ENCODE measurements around the gene WEE1. TPM values are rescaled to one million over a fixed set of nuclear protein-coding genes. Genes with fewer than 3 reads are reported as not detected.

Gene WEE1
- total RNA-seq, 2 donors from 2014 or later = 80.1 to 93.5 TPM

DNA sequence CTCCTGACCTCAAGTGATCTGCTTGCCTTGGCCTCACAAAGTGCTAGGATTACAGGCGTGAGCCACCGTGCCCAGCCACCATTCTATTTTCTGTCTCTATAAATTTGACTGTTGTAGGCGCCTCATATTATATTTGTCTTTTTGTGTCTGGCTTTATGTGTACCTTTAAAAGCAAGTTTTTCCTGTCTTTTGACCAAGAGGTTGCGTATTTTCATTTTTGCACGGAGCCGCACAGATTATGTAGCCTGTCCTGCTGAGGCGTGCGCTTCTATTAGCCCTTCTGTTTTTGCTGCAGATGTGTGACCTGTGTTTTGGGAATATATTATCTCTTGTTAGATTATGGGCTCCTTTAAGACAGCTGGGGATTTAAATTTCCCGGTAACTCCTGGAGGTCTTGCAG, 40.4 kb upstream of the WEE1 start:
- no peak for TF ChIP-seq CTCF (conservative IDR thresholded peaks at IDR 0.05)
- H3K9me3 ChIP-seq (ENCODE audit: control insufficient read depth, low read length) = no peaks in the 10 kb centered on the region
- H3K27ac ChIP-seq (ENCODE audit: low read depth, low read length) = no peak overlapping the region
- peak overlapping the region; percentile 32 for H3K27ac Mint-ChIP-seq
- no peak overlapping the region for H3K4me3 Mint-ChIP-seq
- no peaks in the 10 kb centered on the region for H3K27me3 ChIP-seq (ENCODE audit: control insufficient read depth, insufficient read depth, low read length, poor library complexity, severe bottlenecking)
- no peaks in the 10 kb centered on the region for H3K9me3 Mint-ChIP-seq
- no peak overlapping the region for H3K4me3 ChIP-seq (ENCODE audit: low read length)
- no peaks in the 10 kb centered on the region for H3K27me3 Mint-ChIP-seq (ENCODE audit: insufficient read depth)
- 94% methylated on average over 9 of the region's 9 CpGs for WGBS, 2 experiments (ENCODE audit: insufficient coverage in 1 of 2, insufficient read length in 1 of 2)
- H3K4me1 ChIP-seq (ENCODE audit: control insufficient read depth, insufficient read depth, low read length) = no peaks in the 10 kb centered on the region
- peaks cover 5% of the 10 kb centered on the region for H3K36me3 ChIP-seq (ENCODE audit: control insufficient read depth, insufficient read depth, low read length)
- DNase-seq = no peak
- H3K36me3 Mint-ChIP-seq (ENCODE audit: low read depth) = peaks cover 3% of the 10 kb centered on the region
- H3K9ac ChIP-seq (ENCODE audit: extremely low read depth, low read length, poor library complexity, severe bottlenecking) = no peak overlapping the region
- peaks cover 27% of the 10 kb centered on the region for H3K4me1 Mint-ChIP-seq

DNA sequence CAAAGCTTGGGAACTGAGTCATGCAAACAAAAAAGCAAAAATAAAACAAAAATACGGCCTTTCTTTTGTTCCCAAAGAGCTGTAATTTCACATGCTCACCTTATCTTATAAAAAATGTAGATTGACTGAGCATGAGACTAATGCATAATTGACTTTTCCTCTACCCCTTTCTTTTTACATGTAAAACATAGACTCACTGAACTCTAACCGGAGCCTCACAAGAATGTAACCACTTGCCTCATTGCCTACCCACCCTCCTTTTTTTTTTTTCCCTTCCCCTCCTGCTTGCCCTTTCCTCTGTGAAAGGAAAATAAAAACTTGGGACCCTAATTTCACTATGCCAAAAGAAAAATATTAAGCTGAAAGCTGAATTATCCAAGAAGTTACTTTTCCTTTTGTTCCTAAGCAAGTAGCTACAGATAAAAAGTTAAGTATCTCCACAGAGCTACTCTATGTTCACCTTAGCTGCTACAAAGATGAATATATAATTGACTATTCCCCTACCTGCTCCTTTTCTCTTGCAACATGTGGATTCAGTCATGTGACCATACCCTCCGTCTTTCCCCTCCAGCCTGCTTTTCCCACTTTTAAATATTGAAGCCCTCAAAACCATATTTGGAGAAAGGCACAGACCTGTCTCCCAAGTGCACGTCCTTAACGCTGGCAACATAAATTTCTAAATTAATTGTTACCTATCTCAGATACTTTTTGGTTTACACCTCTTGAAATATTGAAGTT, 39.6 kb upstream of the WEE1 start:
- 69 to 75% methylated on average over 5 of the region's 5 CpGs for WGBS, 2 experiments (ENCODE audit: insufficient coverage in 1 of 2, insufficient read length in 1 of 2)
- H3K4me3 Mint-ChIP-seq = no peak overlapping the region
- H3K4me1 Mint-ChIP-seq = peaks cover 27% of the 10 kb centered on the region
- Histone ChIP-seq H3K36me3 (ENCODE audit: control insufficient read depth, insufficient read depth, low read length) (peaks cover 3% of the 10 kb centered on the region), H3K4me3 (ENCODE audit: low read length) (no peak overlapping the region), H3K27ac (ENCODE audit: low read depth, low read length) (no peak overlapping the region), H3K27me3 (ENCODE audit: control insufficient read depth, insufficient read depth, low read length, poor library complexity, severe bottlenecking) (no peaks in the 10 kb centered on the region), H3K4me1 (ENCODE audit: control insufficient read depth, insufficient read depth, low read length) (no peaks in the 10 kb centered on the region), H3K9me3 (ENCODE audit: control insufficient read depth, low read length) (no peaks in the 10 kb centered on the region), H3K9ac (ENCODE audit: extremely low read depth, low read length, poor library complexity, severe bottlenecking) (no peak overlapping the region)
- no peak for TF ChIP-seq CTCF (conservative IDR thresholded peaks at IDR 0.05)
- no peak for DNase-seq
- H3K27me3 Mint-ChIP-seq (ENCODE audit: insufficient read depth) = no peaks in the 10 kb centered on the region
- H3K36me3 Mint-ChIP-seq (ENCODE audit: low read depth) = no peaks in the 10 kb centered on the region
- peak overlapping the region; percentile 29 for H3K27ac Mint-ChIP-seq
- no peaks in the 10 kb centered on the region for H3K9me3 Mint-ChIP-seq

- peak; percentile 98 for TF ChIP-seq CTCF (conservative IDR thresholded peaks at IDR 0.05)
- Mint-ChIP-seq H3K36me3 (ENCODE audit: low read depth) (no peaks in the 10 kb centered on the region), H3K27me3 (ENCODE audit: insufficient read depth) (no peaks in the 10 kb centered on the region), H3K4me3 (no peak overlapping the region), H3K27ac (no peak overlapping the region), H3K9me3 (no peaks in the 10 kb centered on the region), H3K4me1 (peaks cover 19% of the 10 kb centered on the region)
- H3K4me1 ChIP-seq (ENCODE audit: control insufficient read depth, insufficient read depth, low read length) = no peaks in the 10 kb centered on the region
- H3K36me3 ChIP-seq (ENCODE audit: control insufficient read depth, insufficient read depth, low read length) = no peaks in the 10 kb centered on the region
- H3K4me3 ChIP-seq (ENCODE audit: low read length) = no peak overlapping the region
- H3K27me3 ChIP-seq (ENCODE audit: control insufficient read depth, insufficient read depth, low read length, poor library complexity, severe bottlenecking) = no peaks in the 10 kb centered on the region
- no peak overlapping the region for H3K9ac ChIP-seq (ENCODE audit: extremely low read depth, low read length, poor library complexity, severe bottlenecking)
- WGBS, 2 experiments (ENCODE audit: insufficient coverage in 1 of 2, insufficient read length in 1 of 2) = 79 to 89% methylated on average over 3 to 6 of the region's 6 CpGs
- no peaks in the 10 kb centered on the region for H3K9me3 ChIP-seq (ENCODE audit: control insufficient read depth, low read length)
- peak; percentile 96 for DNase-seq
- no peak overlapping the region for H3K27ac ChIP-seq (ENCODE audit: low read depth, low read length)
Observed at GRCh38 chr11:9535189-9535781, 38.2 kb upstream of the WEE1 start.
